GM12891 (cell line): ENCODE measurements around the gene ATP1A2.

Source experiments
- PAX5 ChIP-seq: IDR thresholded peaks from 2 replicates; pipeline ENCODE4 v1.6.1; 2011; ENCODE audit warnings: low read length, moderate library complexity, mild to moderate bottlenecking; ENCODE audit not compliant: insufficient read depth, severe bottlenecking
- POLR2A ChIP-seq: IDR thresholded peaks from 2 replicates; pipeline ENCODE4 v1.6.1; 2011; ENCODE audit warnings: low read depth, low read length, control low read depth
- POLR2AphosphoS5 ChIP-seq: IDR thresholded peaks from 2 replicates; pipeline ENCODE4 v1.6.1; 2011; ENCODE audit warnings: low read depth, low read length, control low read depth

DNA sequence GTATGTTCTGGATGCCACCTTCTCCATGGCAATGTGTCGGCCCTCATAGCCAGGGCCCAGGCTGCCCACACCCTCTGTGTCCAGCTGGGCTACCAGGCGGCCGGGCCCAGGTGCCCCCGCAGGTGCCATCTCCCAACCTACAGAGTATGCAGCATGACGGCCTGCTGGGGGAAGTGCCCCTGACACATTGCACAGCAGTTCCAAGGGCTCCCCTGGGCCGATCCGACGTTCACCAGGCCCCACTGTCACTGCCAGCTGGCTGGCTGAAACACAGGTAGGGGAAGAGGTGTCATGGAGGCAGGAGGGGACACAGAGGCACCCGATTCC, 22.5 kb upstream of the ATP1A2 start:
- TF ChIP-seq POLR2AphosphoS5: no peak
- TF ChIP-seq PAX5: no peak
- TF ChIP-seq POLR2A: no peak
